Fibroblast of lung (primary cell): Measurements from ENCODE around the gene IL15RA.

ENCODE experiments used
- EZH2 ChIP-seq: IDR thresholded peaks from 2 replicates; pipeline ENCODE4 v1.5.1; 2012; ENCODE audit warnings: low read length, control low read depth, mild to moderate bottlenecking; ENCODE audit errors: missing control alignments
- TF ChIP-seq, protein P1 (sequence below), 2 donors: IDR thresholded peaks in 1 of 2; conservative IDR thresholded peaks in 1 of 2; 1 replicate in 1 of 2; 2 replicates in 1 of 2; pipeline ENCODE4 v1.5.1; 2011 to 2012; ENCODE audit warnings: low read length in 2 of 2, control low read depth in 1 of 2, inconsistent platforms in 1 of 2, low read depth in 1 of 2, mild to moderate bottlenecking in 1 of 2

- TF ChIP-seq, protein P1, sequence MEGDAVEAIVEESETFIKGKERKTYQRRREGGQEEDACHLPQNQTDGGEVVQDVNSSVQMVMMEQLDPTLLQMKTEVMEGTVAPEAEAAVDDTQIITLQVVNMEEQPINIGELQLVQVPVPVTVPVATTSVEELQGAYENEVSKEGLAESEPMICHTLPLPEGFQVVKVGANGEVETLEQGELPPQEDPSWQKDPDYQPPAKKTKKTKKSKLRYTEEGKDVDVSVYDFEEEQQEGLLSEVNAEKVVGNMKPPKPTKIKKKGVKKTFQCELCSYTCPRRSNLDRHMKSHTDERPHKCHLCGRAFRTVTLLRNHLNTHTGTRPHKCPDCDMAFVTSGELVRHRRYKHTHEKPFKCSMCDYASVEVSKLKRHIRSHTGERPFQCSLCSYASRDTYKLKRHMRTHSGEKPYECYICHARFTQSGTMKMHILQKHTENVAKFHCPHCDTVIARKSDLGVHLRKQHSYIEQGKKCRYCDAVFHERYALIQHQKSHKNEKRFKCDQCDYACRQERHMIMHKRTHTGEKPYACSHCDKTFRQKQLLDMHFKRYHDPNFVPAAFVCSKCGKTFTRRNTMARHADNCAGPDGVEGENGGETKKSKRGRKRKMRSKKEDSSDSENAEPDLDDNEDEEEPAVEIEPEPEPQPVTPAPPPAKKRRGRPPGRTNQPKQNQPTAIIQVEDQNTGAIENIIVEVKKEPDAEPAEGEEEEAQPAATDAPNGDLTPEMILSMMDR (conservative IDR thresholded peaks at IDR 0.05 in 1 of 2, IDR thresholded peaks at IDR 0.05 in 1 of 2; ENCODE audit: low read depth in 1 of 2, low read length in 2 of 2): no peak
- no peak for TF ChIP-seq EZH2
Observed at GRCh38 chr10:5921746-5922145, 55.6 kb downstream of the IL15RA start.
